HepG2 (cell line): ENCODE results near the gene TNFAIP2. TPM values are rescaled to one million over a fixed set of nuclear protein-coding genes. Genes with fewer than 3 reads are reported as not detected.

ENCODE experiments used
- AGO2 ChIP-seq: fragments of 200-400 bp; formaldehyde crosslinking; optimal IDR thresholded peaks from 2 replicates; pipeline ENCODE3; 2017; ENCODE audit warnings: mild to moderate bottlenecking, low read depth, low read length, moderate library complexity
- HNRNPH1 ChIP-seq: fragments of 200-400 bp; formaldehyde crosslinking; optimal IDR thresholded peaks from 2 replicates; pipeline ENCODE3; 2017; ENCODE audit warnings: mild to moderate bottlenecking, low read depth, low read length
- HOXA3 ChIP-seq: sonication (generic); formaldehyde crosslinking; IDR thresholded peaks from 2 replicates; pipeline ENCODE4 v1.5.0; 2020; ENCODE audit warnings: missing genetic modification reagents
- ISL2 ChIP-seq: sonication (generic); formaldehyde crosslinking; IDR thresholded peaks from 2 replicates; pipeline ENCODE4 v1.5.0; 2020; ENCODE audit warnings: missing genetic modification reagents
- KLF16 ChIP-seq, 2 experiments: sonication (generic) in 1 of 2; formaldehyde crosslinking in 1 of 2; IDR thresholded peaks; 2 replicates each; pipeline versions ENCODE4 v1.6.1 to v1.8.0; 2016 to 2023; ENCODE audit warnings: missing genetic modification reagents in 2 of 2, missing compliant biosample characterization in 1 of 2
- LCORL ChIP-seq, 2 experiments: fragments of 450-650 bp in 1 of 2; sonication (generic) in 1 of 2; formaldehyde crosslinking in 1 of 2; IDR thresholded peaks; 2 replicates each; pipeline versions ENCODE4 v1.5.0 to v1.6.1; 2017 to 2020; ENCODE audit warnings: antibody characterized with exemption in 1 of 2, missing genetic modification reagents in 1 of 2
- MXD4 ChIP-seq: IDR thresholded peaks from 2 replicates; pipeline ENCODE4 v1.6.1; 2016; ENCODE audit warnings: mild to moderate bottlenecking, missing biosample characterization, missing genetic modification reagents
- POLR2G ChIP-seq: fragments of 200-400 bp; formaldehyde crosslinking; IDR thresholded peaks from 2 replicates; pipeline ENCODE4 v1.6.1; 2018; ENCODE audit warnings: mild to moderate bottlenecking, low read depth, low read length, moderate library complexity
- RFXAP ChIP-seq: sonication (generic); formaldehyde crosslinking; IDR thresholded peaks from 2 replicates; pipeline ENCODE4 v1.4.0; 2020; ENCODE audit warnings: missing genetic modification reagents, borderline replicate concordance
- SRY ChIP-seq: sonication (generic); formaldehyde crosslinking; IDR thresholded peaks from 2 replicates; pipeline ENCODE4 v1.8.0; 2022; ENCODE audit warnings: mild to moderate bottlenecking, missing genetic modification reagents
- ZFP1 ChIP-seq: IDR thresholded peaks from 2 replicates; pipeline ENCODE4 v1.6.1; 2016
- ZNF296 ChIP-seq: sonication (generic); formaldehyde crosslinking; conservative IDR thresholded peaks from 2 replicates; pipeline ENCODE4 v1.5.0; 2020; ENCODE audit warnings: mild to moderate bottlenecking, missing genetic modification reagents
- polyA plus RNA-seq, 8 experiments: library from polyadenylated mRNA; depleted of rRNA in 3 of 8; stranded (reverse) in 7 of 8; unstranded in 1 of 8; fragments of >200 nt; fragmentation: Illumina TruSeq in 4 of 8; extraction: Trizol in 4 of 8; gene quantifications; 2 replicates each; pipeline versions ENCODE4 v1.2.1 to v1.2.3, GENCODE V29; 2011 to 2016; ENCODE audit warnings: low read depth in 4 of 8, missing spikeins in 1 of 8, mixed read lengths in 1 of 8; ENCODE audit not compliant: insufficient read depth in 1 of 8
- total RNA-seq, 5 experiments: library from RNA; depleted of rRNA; stranded (reverse); fragments of >200 nt; fragmentation: Illumina TruSeq; extraction: Trizol; gene quantifications; 2 replicates each; pipeline ENCODE4 v1.2.3, GENCODE V29; 2016; ENCODE audit warnings: low read depth in 1 of 5
- TF ChIP-seq, protein P1 (sequence below): sonication (generic); formaldehyde crosslinking; IDR thresholded peaks from 2 replicates; pipeline ENCODE4 v1.4.0; 2020; ENCODE audit warnings: missing genetic modification reagents
- TF ChIP-seq, protein P2 (sequence below): sonication (generic); formaldehyde crosslinking; conservative IDR thresholded peaks from 2 replicates; pipeline ENCODE4 v1.4.0; 2020; ENCODE audit warnings: missing genetic modification reagents
- TF ChIP-seq, protein P3 (sequence below): sonication (generic); formaldehyde crosslinking; IDR thresholded peaks from 2 replicates; pipeline ENCODE4 v1.4.0; 2020; ENCODE audit warnings: missing genetic modification reagents
- TF ChIP-seq, protein P4 (sequence below): sonication (generic); formaldehyde crosslinking; IDR thresholded peaks from 2 replicates; pipeline ENCODE4 v1.4.0; 2020; ENCODE audit warnings: missing genetic modification reagents, borderline replicate concordance

Gene TNFAIP2
- total and polyA plus RNA-seq, 2 of the 13 experiments (the other 11 are each of a cell fraction or from before 2014, with no cell fraction given): 0.46 to 1.5 TPM

DNA sequence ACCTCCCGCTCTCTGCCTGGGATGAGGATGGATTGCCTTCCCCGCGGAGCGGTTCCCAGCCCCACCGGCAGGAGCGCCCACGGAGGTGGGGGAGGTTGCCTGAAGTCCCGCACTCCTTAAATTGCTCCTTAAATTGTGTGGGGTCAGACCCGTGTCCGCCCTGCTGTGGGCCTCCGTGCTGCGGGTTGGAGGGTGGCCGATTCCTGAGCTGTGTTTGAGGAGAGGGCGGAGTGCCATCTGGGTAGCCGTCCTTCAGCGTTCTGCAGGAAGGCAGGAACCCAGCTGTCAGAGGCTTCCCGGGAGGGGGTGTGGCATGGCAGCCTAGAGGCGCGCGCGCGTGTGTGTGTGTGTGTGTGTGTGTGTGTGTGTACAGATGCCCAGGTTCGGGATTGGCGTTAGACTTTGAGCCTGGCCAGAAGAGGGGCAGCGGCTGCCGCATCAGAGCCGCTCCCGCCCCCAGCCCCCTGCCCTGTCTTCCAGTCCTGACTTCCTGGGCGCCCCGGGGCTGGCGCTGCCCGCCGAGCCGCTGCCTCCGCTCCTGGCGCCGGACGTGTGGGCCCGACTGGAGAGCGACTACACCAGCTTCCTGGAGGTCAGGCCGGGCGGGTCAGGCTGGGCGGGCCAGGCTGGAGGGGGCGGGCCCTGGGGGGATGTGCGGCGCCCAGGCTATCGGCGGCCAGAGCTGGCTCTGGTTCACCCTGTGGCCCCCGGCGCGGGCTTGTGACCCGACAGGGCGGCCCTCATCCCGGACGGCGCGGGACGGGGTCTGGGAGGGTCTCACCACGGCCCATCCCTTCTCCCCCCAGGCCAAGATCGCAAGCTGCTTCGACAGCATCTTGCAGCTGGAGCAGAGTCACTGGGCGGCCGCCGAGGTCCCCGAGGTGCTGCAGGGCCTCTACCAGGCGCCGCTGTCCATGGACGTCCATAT is 19.5 kb upstream of the TNFAIP2 start (continued):
- TF ChIP-seq, protein P1, sequence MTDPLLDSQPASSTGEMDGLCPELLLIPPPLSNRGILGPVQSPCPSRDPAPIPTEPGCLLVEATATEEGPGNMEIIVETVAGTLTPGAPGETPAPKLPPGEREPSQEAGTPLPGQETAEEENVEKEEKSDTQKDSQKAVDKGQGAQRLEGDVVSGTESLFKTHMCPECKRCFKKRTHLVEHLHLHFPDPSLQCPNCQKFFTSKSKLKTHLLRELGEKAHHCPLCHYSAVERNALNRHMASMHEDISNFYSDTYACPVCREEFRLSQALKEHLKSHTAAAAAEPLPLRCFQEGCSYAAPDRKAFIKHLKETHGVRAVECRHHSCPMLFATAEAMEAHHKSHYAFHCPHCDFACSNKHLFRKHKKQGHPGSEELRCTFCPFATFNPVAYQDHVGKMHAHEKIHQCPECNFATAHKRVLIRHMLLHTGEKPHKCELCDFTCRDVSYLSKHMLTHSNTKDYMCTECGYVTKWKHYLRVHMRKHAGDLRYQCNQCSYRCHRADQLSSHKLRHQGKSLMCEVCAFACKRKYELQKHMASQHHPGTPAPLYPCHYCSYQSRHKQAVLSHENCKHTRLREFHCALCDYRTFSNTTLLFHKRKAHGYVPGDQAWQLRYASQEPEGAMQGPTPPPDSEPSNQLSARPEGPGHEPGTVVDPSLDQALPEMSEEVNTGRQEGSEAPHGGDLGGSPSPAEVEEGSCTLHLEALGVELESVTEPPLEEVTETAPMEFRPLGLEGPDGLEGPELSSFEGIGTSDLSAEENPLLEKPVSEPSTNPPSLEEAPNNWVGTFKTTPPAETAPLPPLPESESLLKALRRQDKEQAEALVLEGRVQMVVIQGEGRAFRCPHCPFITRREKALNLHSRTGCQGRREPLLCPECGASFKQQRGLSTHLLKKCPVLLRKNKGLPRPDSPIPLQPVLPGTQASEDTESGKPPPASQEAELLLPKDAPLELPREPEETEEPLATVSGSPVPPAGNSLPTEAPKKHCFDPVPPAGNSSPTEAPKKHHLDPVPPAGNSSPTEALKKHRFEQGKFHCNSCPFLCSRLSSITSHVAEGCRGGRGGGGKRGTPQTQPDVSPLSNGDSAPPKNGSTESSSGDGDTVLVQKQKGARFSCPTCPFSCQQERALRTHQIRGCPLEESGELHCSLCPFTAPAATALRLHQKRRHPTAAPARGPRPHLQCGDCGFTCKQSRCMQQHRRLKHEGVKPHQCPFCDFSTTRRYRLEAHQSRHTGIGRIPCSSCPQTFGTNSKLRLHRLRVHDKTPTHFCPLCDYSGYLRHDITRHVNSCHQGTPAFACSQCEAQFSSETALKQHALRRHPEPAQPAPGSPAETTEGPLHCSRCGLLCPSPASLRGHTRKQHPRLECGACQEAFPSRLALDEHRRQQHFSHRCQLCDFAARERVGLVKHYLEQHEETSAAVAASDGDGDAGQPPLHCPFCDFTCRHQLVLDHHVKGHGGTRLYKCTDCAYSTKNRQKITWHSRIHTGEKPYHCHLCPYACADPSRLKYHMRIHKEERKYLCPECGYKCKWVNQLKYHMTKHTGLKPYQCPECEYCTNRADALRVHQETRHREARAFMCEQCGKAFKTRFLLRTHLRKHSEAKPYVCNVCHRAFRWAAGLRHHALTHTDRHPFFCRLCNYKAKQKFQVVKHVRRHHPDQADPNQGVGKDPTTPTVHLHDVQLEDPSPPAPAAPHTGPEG (CRISPR knock-in tag): 0 out of 2 replicates have a peak, but pooled peaks have one; percentile 40
- TF ChIP-seq HNRNPH1 (no peak), RFXAP (CRISPR knock-in tag) (peak; percentile 24; the same call in 1 of the 2 replicates), SRY (CRISPR knock-in tag) (no peak), ISL2 (CRISPR knock-in tag) (no peak; the same call in 1 of the 2 replicates), AGO2 (peak; percentile 89), MXD4 (CRISPR knock-in tag) (no peak), ZFP1 (CRISPR knock-in tag) (no peak), HOXA3 (peak; percentile 46), POLR2G (0 out of 2 replicates have a peak, but pooled peaks have one; percentile 32), ZNF296 (CRISPR knock-in tag) (no peak; the same call in 1 of the 2 replicates), KLF16 (CRISPR knock-in tag; IDR thresholded peaks at IDR 0.05) (no peak), LCORL (IDR thresholded peaks at IDR 0.05) (no peak), LCORL (CRISPR knock-in tag; IDR thresholded peaks at IDR 0.05) (peak; percentile 98)
- TF ChIP-seq, protein P2, sequence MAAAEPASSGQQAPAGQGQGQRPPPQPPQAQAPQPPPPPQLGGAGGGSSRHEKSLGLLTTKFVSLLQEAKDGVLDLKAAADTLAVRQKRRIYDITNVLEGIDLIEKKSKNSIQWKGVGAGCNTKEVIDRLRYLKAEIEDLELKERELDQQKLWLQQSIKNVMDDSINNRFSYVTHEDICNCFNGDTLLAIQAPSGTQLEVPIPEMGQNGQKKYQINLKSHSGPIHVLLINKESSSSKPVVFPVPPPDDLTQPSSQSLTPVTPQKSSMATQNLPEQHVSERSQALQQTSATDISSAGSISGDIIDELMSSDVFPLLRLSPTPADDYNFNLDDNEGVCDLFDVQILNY (CRISPR knock-in tag): no peak
- TF ChIP-seq, protein P3, sequence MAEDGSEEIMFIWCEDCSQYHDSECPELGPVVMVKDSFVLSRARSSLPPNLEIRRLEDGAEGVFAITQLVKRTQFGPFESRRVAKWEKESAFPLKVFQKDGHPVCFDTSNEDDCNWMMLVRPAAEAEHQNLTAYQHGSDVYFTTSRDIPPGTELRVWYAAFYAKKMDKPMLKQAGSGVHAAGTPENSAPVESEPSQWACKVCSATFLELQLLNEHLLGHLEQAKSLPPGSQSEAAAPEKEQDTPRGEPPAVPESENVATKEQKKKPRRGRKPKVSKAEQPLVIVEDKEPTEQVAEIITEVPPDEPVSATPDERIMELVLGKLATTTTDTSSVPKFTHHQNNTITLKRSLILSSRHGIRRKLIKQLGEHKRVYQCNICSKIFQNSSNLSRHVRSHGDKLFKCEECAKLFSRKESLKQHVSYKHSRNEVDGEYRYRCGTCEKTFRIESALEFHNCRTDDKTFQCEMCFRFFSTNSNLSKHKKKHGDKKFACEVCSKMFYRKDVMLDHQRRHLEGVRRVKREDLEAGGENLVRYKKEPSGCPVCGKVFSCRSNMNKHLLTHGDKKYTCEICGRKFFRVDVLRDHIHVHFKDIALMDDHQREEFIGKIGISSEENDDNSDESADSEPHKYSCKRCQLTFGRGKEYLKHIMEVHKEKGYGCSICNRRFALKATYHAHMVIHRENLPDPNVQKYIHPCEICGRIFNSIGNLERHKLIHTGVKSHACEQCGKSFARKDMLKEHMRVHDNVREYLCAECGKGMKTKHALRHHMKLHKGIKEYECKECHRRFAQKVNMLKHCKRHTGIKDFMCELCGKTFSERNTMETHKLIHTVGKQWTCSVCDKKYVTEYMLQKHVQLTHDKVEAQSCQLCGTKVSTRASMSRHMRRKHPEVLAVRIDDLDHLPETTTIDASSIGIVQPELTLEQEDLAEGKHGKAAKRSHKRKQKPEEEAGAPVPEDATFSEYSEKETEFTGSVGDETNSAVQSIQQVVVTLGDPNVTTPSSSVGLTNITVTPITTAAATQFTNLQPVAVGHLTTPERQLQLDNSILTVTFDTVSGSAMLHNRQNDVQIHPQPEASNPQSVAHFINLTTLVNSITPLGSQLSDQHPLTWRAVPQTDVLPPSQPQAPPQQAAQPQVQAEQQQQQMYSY: peak; percentile 51
- TF ChIP-seq, protein P4, sequence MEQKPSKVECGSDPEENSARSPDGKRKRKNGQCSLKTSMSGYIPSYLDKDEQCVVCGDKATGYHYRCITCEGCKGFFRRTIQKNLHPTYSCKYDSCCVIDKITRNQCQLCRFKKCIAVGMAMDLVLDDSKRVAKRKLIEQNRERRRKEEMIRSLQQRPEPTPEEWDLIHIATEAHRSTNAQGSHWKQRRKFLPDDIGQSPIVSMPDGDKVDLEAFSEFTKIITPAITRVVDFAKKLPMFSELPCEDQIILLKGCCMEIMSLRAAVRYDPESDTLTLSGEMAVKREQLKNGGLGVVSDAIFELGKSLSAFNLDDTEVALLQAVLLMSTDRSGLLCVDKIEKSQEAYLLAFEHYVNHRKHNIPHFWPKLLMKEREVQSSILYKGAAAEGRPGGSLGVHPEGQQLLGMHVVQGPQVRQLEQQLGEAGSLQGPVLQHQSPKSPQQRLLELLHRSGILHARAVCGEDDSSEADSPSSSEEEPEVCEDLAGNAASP: peak; percentile 29; the same call in 1 of the 2 replicates
